ENCODE results near the gene HOMER2. TPM values are rescaled to one million over a fixed set of nuclear protein-coding genes. Genes with fewer than 3 reads are reported as not detected.
A peak's percentile ranks its signal among the peaks of the same experiment; 100 is the strongest.

HOMER2 gene
- total RNA-seq, 1 experiment from 2014 or later, result 14.2 TPM

DNA sequence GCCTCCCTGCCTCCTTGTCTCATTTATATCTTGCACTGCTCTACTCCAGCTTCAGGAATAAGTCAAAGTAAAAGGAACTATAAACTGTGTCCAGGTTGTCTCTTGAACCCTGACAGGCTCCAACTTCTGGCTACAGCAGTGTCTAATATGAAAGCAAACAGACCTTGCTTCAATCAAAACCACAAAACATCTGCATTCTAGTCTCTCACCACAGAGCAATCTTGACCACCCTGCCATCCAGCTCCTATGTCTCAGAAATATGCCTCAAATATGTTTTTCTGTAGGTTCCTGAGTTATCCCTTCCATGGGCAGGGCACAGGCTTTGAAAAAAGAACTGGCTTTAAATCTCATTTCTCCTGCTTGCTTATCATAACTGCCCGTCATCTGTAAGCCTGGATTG lies 20.5 kb upstream of the HOMER2 start:
- Histone ChIP-seq H2BK5ac (ENCODE audit: insufficient read length, low read length) (no peak overlapping the region), H3K79me1 (ENCODE audit: insufficient read depth, low read depth, low read length, poor library complexity, severe bottlenecking) (no peaks in the 10 kb centered on the region), H2BK20ac (ENCODE audit: low read depth, low read length, poor library complexity, severe bottlenecking) (no peak overlapping the region), H2AK5ac (ENCODE audit: insufficient read length, low read length) (no peak overlapping the region), H3K79me2 (ENCODE audit: insufficient read depth, low read length) (no peaks in the 10 kb centered on the region), H3K4me2 (ENCODE audit: insufficient read depth, insufficient read length, low read length) (no peak overlapping the region), H3K27ac (ENCODE audit: insufficient read length, low read depth, low read length) (no peak overlapping the region), H4K20me1 (ENCODE audit: control insufficient read depth, insufficient read depth, insufficient read length) (no peaks in the 10 kb centered on the region), H3K4me1 (ENCODE audit: insufficient read depth, low read length) (no peaks in the 10 kb centered on the region), H3K4ac (ENCODE audit: low read depth, low read length) (no peak overlapping the region), H3K27me3 (ENCODE audit: insufficient read depth, low read length) (no peaks in the 10 kb centered on the region), H3T11ph (ENCODE audit: low read length) (no peak overlapping the region), H3K23me2 (ENCODE audit: insufficient read length, low read depth, low read length, poor library complexity, severe bottlenecking) (no peaks in the 10 kb centered on the region), H3K14ac (ENCODE audit: insufficient read depth, low read length) (no peak overlapping the region), H3K56ac (ENCODE audit: insufficient read length, low read depth, low read length) (no peak overlapping the region), H4K5ac (ENCODE audit: insufficient read length, low read depth, low read length) (no peak overlapping the region), H2BK120ac (ENCODE audit: low read depth, low read length, poor library complexity, severe bottlenecking) (no peak overlapping the region), H2BK12ac (ENCODE audit: insufficient read length, low read depth, low read length) (no peak overlapping the region), H2AFZ (ENCODE audit: low read length) (no peak overlapping the region), H3K9ac (ENCODE audit: extremely low read depth, insufficient read length, low read length) (no peak overlapping the region), H4K91ac (ENCODE audit: insufficient read length, low read depth, low read length) (no peak overlapping the region), H3K9me3 (ENCODE audit: control insufficient read depth, low read depth, low read length) (no peaks in the 10 kb centered on the region), H3K18ac (ENCODE audit: insufficient read length, low read depth, low read length) (no peak overlapping the region), H2BK15ac (ENCODE audit: low read depth, low read length) (no peak overlapping the region), H4K8ac (replicated peaks; ENCODE audit: insufficient read length, low read depth, low read length) (no peak overlapping the region), H3K23ac (ENCODE audit: insufficient read length, low read depth, low read length) (no peak overlapping the region)
- Mint-ChIP-seq H3K36me3 (ENCODE audit: insufficient read depth in 1 of 3, low read depth in 3 of 3) (no peaks in the 10 kb centered on the region), H3K9me3 (no peaks in the 10 kb centered on the region), H3K4me1 (no peaks in the 10 kb centered on the region), H3K27me3 (ENCODE audit: low read depth) (peaks cover 8% of the 10 kb centered on the region), H3K4me3 (no peak overlapping the region), H3K27ac (peak overlapping the region in 1 of 3 experiments; percentile 84; a peak in 2 of 7 replicates)
- no peak for DNase-seq
- WGBS (ENCODE audit: extremely low coverage, insufficient read length, low lambda C conversion rate), result no CpG with 5 or more reads among the region's 1 CpG
- TF ChIP-seq, protein P1, sequence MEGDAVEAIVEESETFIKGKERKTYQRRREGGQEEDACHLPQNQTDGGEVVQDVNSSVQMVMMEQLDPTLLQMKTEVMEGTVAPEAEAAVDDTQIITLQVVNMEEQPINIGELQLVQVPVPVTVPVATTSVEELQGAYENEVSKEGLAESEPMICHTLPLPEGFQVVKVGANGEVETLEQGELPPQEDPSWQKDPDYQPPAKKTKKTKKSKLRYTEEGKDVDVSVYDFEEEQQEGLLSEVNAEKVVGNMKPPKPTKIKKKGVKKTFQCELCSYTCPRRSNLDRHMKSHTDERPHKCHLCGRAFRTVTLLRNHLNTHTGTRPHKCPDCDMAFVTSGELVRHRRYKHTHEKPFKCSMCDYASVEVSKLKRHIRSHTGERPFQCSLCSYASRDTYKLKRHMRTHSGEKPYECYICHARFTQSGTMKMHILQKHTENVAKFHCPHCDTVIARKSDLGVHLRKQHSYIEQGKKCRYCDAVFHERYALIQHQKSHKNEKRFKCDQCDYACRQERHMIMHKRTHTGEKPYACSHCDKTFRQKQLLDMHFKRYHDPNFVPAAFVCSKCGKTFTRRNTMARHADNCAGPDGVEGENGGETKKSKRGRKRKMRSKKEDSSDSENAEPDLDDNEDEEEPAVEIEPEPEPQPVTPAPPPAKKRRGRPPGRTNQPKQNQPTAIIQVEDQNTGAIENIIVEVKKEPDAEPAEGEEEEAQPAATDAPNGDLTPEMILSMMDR (conservative IDR thresholded peaks at IDR 0.05), result no peak

All from H9 (cell line).